Measurements from ENCODE around the gene CD27.

- TF ChIP-seq, protein P1, sequence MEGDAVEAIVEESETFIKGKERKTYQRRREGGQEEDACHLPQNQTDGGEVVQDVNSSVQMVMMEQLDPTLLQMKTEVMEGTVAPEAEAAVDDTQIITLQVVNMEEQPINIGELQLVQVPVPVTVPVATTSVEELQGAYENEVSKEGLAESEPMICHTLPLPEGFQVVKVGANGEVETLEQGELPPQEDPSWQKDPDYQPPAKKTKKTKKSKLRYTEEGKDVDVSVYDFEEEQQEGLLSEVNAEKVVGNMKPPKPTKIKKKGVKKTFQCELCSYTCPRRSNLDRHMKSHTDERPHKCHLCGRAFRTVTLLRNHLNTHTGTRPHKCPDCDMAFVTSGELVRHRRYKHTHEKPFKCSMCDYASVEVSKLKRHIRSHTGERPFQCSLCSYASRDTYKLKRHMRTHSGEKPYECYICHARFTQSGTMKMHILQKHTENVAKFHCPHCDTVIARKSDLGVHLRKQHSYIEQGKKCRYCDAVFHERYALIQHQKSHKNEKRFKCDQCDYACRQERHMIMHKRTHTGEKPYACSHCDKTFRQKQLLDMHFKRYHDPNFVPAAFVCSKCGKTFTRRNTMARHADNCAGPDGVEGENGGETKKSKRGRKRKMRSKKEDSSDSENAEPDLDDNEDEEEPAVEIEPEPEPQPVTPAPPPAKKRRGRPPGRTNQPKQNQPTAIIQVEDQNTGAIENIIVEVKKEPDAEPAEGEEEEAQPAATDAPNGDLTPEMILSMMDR (conservative IDR thresholded peaks at IDR 0.05 in 1 of 2, IDR thresholded peaks at IDR 0.05 in 1 of 2; ENCODE audit: low read depth in 1 of 2, low read length in 2 of 2) = no peak
- no peak for TF ChIP-seq EZH2 (IDR thresholded peaks at IDR 0.05; ENCODE audit: low read length, missing control alignments)
These were observed 17.7 kb upstream of the CD27 start for GRCh38 chr12:6426882-6427671.
